ENCODE measurements around the gene LDLR. TPM values are rescaled to one million over a fixed set of nuclear protein-coding genes. Genes with fewer than 3 reads are reported as not detected.

LDLR gene
- total RNA-seq, 4 donors from 2014 or later, result 14.2 to 258 (median 47.5) TPM

GRCh38 chr19:11151181-11151580 lies 61.9 kb downstream of the LDLR start:
- H3K27ac ChIP-seq (replicated peaks in 1 of 4), result peak overlapping the region; percentile 89 to 92 (median 92)
- no peak for DNase-seq (ENCODE audit: extremely low spot score)
- TF ChIP-seq CTCF (IDR thresholded peaks at IDR 0.05) (no peak), POLR2AphosphoS5 (IDR thresholded peaks at IDR 0.05) (peak in 1 of 2 donors; percentile 32), EP300 (IDR thresholded peaks at IDR 0.05) (no peak), POLR2A (IDR thresholded peaks at IDR 0.05; ENCODE audit: low read depth) (no peak)
- no peaks in the 10 kb centered on the region for H3K27me3 ChIP-seq
- no peaks in the 10 kb centered on the region for H3K36me3 ChIP-seq
- 43% methylated on average over 7 of the region's 7 CpGs for WGBS
- H3K4me1 ChIP-seq, result peaks cover 27 to 70% (median 59%) of the 10 kb centered on the region in 4 donors
- intact Hi-C loops (cut with DNase I), result no loop called here
- H3K4me3 ChIP-seq, result no peak overlapping the region
- no peaks in the 10 kb centered on the region for H3K9me3 ChIP-seq

- peak overlapping the region; percentile 89 to 92 (median 92) for H3K27ac ChIP-seq (replicated peaks in 1 of 4)
- no peaks in the 10 kb centered on the region for H3K27me3 ChIP-seq
- no peaks in the 10 kb centered on the region for H3K9me3 ChIP-seq
- no peaks in the 10 kb centered on the region for H3K36me3 ChIP-seq
- WGBS, result 33% methylated on average over 8 of the region's 11 CpGs
- TF ChIP-seq POLR2A (IDR thresholded peaks at IDR 0.05; ENCODE audit: low read depth), result no peak
- peak; percentile 88 to 93 for TF ChIP-seq POLR2AphosphoS5 (IDR thresholded peaks at IDR 0.05)
- peak; percentile 34 for TF ChIP-seq EP300 (IDR thresholded peaks at IDR 0.05)
- TF ChIP-seq CTCF (IDR thresholded peaks at IDR 0.05), result peak in 1 of 3 experiments; percentile 5
- peak; percentile 95 for DNase-seq (ENCODE audit: extremely low spot score)
- H3K4me1 ChIP-seq, result peaks cover 38 to 83% (median 72%) of the 10 kb centered on the region in 4 donors
- intact Hi-C loops (cut with DNase I), result no loop called here
- peak overlapping the region in 1 of 4 donors; percentile 1 for H3K4me3 ChIP-seq
Measured at GRCh38 chr19:11152318-11153062, 63.2 kb downstream of the LDLR start.

GRCh38 chr19:11154683-11155047 lies 65.4 kb downstream of the LDLR start:
- no peaks in the 10 kb centered on the region for H3K36me3 ChIP-seq
- DNase-seq (ENCODE audit: extremely low spot score), result no peak
- no peaks in the 10 kb centered on the region for H3K27me3 ChIP-seq
- H3K4me3 ChIP-seq, result no peak overlapping the region
- H3K27ac ChIP-seq (replicated peaks in 1 of 4), result peak overlapping the region; percentile 89 to 92 (median 92)
- peaks cover 59 to 92% (median 83%) of the 10 kb centered on the region in 4 donors for H3K4me1 ChIP-seq
- no peaks in the 10 kb centered on the region for H3K9me3 ChIP-seq
- WGBS, result 50% methylated on average over 6 of the region's 6 CpGs
- TF ChIP-seq POLR2A (IDR thresholded peaks at IDR 0.05; ENCODE audit: low read depth), result no peak
- TF ChIP-seq POLR2AphosphoS5 (IDR thresholded peaks at IDR 0.05), result no peak
- no peak for TF ChIP-seq EP300 (IDR thresholded peaks at IDR 0.05)
- TF ChIP-seq CTCF (IDR thresholded peaks at IDR 0.05), result no peak
- intact Hi-C loops (cut with DNase I), result no loop called here

- DNase-seq (ENCODE audit: extremely low spot score), result peak; percentile 97
- 0% methylated on average over 19 of the region's 50 CpGs for WGBS
- peak; percentile 83 to 90 for TF ChIP-seq POLR2AphosphoS5 (IDR thresholded peaks at IDR 0.05)
- no peak for TF ChIP-seq POLR2A (IDR thresholded peaks at IDR 0.05; ENCODE audit: low read depth)
- Histone ChIP-seq H3K9me3 (no peaks in the 10 kb centered on the region), H3K36me3 (no peaks in the 10 kb centered on the region), H3K27me3 (no peaks in the 10 kb centered on the region), H3K4me1 (peaks cover 68 to 95% (median 91%) of the 10 kb centered on the region in 4 donors), H3K4me3 (peak within 1 kb of the TSS; percentile 60 to 64 (median 64)), H3K27ac (replicated peaks in 1 of 4) (peak within 1 kb of the TSS; percentile 89 to 92 (median 92))
- intact Hi-C loops (cut with DNase I), result no loop called here
Measured at GRCh38 chr19:11155373-11156120, 66.3 kb downstream of the LDLR start, which contains the start of gene SPC24. Gene SPC24 (minus strand): TSS chr19:11155782. CDS start chr19:11155776, 6 bp downstream.

All from esophagus muscularis mucosa (tissue), 4 donors.